ENCODE data around the gene PPFIBP2. TPM values are rescaled to one million over a fixed set of nuclear protein-coding genes. Genes with fewer than 3 reads are reported as not detected.

The PPFIBP2 gene
- total RNA-seq, 5 donors from 2014 or later (not counting 1 experiment from before 2014, with no cell fraction given) = 12.5 to 46.6 (median 35.2) TPM

DNA sequence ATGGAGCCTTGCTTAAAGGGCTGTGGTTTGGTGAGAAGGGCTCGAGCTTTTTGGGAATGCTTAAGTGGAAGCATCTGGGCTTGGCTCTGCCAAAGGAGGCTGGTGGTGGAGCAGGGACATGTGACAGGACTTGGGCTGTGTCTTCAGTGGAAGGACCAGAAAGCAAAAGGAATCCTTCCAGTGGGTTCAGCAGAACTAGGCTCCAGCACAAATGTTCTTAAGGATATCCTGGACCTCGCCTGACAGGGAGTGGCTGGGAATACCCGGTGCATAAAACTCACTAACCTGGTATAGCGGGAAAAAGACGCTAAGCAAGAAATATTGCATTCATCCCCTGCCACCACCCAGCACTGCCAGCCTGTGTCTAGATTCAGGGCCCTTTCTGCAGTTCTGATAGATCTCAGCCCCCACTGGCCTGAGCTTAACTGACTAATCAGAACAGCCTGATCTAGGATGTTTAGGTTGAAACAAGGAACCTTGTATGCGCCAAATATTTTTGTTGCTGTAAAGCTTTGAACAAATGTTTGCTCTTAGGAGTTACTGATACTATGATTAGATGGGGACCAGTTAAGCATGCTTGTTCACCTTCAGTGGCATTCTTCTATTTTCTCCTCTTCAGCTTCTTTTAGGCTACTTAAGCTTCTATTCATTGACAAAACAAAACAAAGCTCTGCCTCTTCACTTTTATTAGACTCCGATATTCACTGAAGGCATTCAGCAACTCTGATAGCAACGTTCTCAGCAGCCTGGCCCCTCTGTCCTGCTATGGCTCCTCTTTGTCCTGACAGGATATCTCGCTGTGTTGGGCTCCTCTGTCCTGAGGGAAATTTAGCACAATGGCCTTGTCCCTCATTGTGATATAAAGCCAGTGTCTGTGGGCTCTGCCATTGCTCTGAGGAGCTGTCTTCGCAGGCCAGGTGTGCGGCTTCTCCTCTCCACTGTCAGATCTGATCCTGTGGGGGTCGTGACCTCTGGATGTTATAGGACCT lies 25.0 kb downstream of the PPFIBP2 start:
- Histone ChIP-seq H3K4me3 (ENCODE audit: control insufficient read depth in 1 of 2, extremely low read depth in 1 of 2, low read length in 1 of 2) (no peak overlapping the region), H3K4me1 (ENCODE audit: control insufficient read depth in 1 of 2, extremely low read depth in 1 of 2, insufficient read depth in 2 of 2, low read length in 2 of 2) (peaks cover 19 to 61% of the 10 kb centered on the region in 2 experiments), H3K27ac (ENCODE audit: low read length) (no peak overlapping the region), H3K27me3 (replicated peaks in 1 of 2; ENCODE audit: control insufficient read depth in 2 of 2, extremely low read depth in 1 of 2, insufficient read depth in 2 of 2, low read length in 1 of 2) (peaks cover 0 to 12% of the 10 kb centered on the region in 2 experiments), H3K36me3 (ENCODE audit: control insufficient read depth in 2 of 2, extremely low read depth in 1 of 2, insufficient read depth in 1 of 2, low read length in 1 of 2) (no peaks in the 10 kb centered on the region), H3K9me3 (no peaks in the 10 kb centered on the region)
- peaks cover 46 to 88% (median 62%) of the 10 kb centered on the region in 3 donors for H3K4me1 Mint-ChIP-seq
- POLR2A ChIA-PET = no interaction called here
- no peak for DNase-seq
- peak overlapping the region in 1 of 2 donors; percentile 61 for H3K27ac Mint-ChIP-seq
- no peak for ATAC-seq (replicated peaks in 1 of 4)
- CTCF ChIA-PET = interaction anchor here in 1 of 2 donors (1.0 kb wide), 1 partner anchor 26 kb away, joined by 3 read pairs; no protein-coding TSS in a partner anchor
- H3K9me3 Mint-ChIP-seq = no peaks in the 10 kb centered on the region
- peak overlapping the region in 1 of 3 donors; percentile 16 for H3K4me3 Mint-ChIP-seq
- H3K27me3 Mint-ChIP-seq = peaks cover 0 to 3% of the 10 kb centered on the region in 2 donors
- 68% methylated on average over 9 of the region's 12 CpGs for WGBS (ENCODE audit: insufficient coverage)
- H3K36me3 Mint-ChIP-seq = peaks cover 3% of the 10 kb centered on the region

DNA sequence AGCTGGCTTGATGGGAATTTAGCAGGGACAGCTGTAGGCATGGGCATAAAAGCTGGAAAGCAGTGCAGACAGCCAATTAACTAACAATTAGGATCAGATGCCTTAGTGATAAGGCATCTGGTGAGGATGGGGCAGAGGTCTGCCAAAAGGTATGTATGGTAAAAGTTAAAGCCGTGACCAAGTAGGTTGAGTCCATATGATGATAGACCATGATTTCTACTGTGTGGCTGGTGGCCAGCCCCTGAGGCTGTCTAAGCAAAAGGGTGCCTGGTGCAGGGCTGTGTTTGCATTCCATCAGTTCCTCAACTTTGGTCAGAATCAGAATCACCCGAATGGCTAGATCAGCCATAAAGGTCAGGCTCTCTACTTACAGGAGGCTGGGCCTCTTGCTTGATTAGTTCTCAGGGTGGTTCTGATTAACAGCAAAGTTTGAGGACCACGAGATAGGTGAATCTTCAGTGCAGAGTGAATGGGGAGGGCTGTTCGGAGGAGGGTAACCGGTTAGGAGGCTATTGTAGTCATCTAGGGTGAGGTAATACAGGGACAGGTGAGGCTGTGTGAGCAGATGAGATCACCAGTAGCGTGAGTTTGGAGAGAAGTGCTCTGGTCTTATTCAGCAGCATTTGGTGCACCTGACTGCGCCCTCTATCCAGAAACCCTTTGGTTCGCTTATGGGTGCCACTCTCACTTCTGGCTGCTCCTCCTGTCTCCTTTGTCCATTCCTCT lies 27.2 kb downstream of the PPFIBP2 start:
- peaks cover 0 to 3% of the 10 kb centered on the region in 2 donors for H3K27me3 Mint-ChIP-seq
- no peak overlapping the region for H3K27ac Mint-ChIP-seq
- H3K4me3 Mint-ChIP-seq = no peak overlapping the region
- DNase-seq (no peak), ATAC-seq (replicated peaks in 1 of 4) (no peak)
- no peaks in the 10 kb centered on the region for H3K36me3 Mint-ChIP-seq
- H3K9me3 Mint-ChIP-seq = no peaks in the 10 kb centered on the region
- H3K4me3 ChIP-seq (ENCODE audit: control insufficient read depth in 1 of 2, extremely low read depth in 1 of 2, low read length in 1 of 2) = no peak overlapping the region
- peaks cover 29 to 69% (median 44%) of the 10 kb centered on the region in 3 donors for H3K4me1 Mint-ChIP-seq
- H3K27me3 ChIP-seq (replicated peaks in 1 of 2; ENCODE audit: control insufficient read depth in 2 of 2, extremely low read depth in 1 of 2, insufficient read depth in 2 of 2, low read length in 1 of 2) = peaks cover 0 to 1% of the 10 kb centered on the region in 2 experiments
- H3K4me1 ChIP-seq (ENCODE audit: control insufficient read depth in 1 of 2, extremely low read depth in 1 of 2, insufficient read depth in 2 of 2, low read length in 2 of 2) = peaks cover 19 to 44% of the 10 kb centered on the region in 2 experiments
- POLR2A ChIA-PET = no interaction called here
- CTCF ChIA-PET = interaction anchor here in 1 of 2 donors (0.6 kb wide), 1 partner anchor 66 kb away, joined by 3 read pairs; no protein-coding TSS in a partner anchor
- H3K36me3 ChIP-seq (ENCODE audit: control insufficient read depth in 2 of 2, extremely low read depth in 1 of 2, insufficient read depth in 1 of 2, low read length in 1 of 2) = no peaks in the 10 kb centered on the region
- 71% methylated on average over 4 of the region's 8 CpGs for WGBS (ENCODE audit: insufficient coverage)
- no peaks in the 10 kb centered on the region for H3K9me3 ChIP-seq
- no peak overlapping the region for H3K27ac ChIP-seq (ENCODE audit: low read length)

- DNase-seq = no peak
- H3K4me1 Mint-ChIP-seq = peaks cover 9 to 57% (median 22%) of the 10 kb centered on the region in 3 donors
- H3K4me3 Mint-ChIP-seq = no peak overlapping the region
- ChIA-PET POLR2A (interaction anchor here in 1 of 2 donors (0.6 kb wide), 1 partner anchor 28 kb away, joined by 3 read pairs; no protein-coding TSS in a partner anchor), CTCF (no interaction called here)
- H3K27me3 Mint-ChIP-seq = peaks cover 0 to 3% of the 10 kb centered on the region in 2 donors
- Histone ChIP-seq H3K4me1 (ENCODE audit: control insufficient read depth in 1 of 2, extremely low read depth in 1 of 2, insufficient read depth in 2 of 2, low read length in 2 of 2) (peaks cover 4 to 22% of the 10 kb centered on the region in 2 experiments), H3K9me3 (no peaks in the 10 kb centered on the region), H3K27me3 (replicated peaks in 1 of 2; ENCODE audit: control insufficient read depth in 2 of 2, extremely low read depth in 1 of 2, insufficient read depth in 2 of 2, low read length in 1 of 2) (no peaks in the 10 kb centered on the region), H3K27ac (ENCODE audit: low read length) (no peak overlapping the region), H3K36me3 (ENCODE audit: control insufficient read depth in 2 of 2, extremely low read depth in 1 of 2, insufficient read depth in 1 of 2, low read length in 1 of 2) (peaks cover 0 to 3% of the 10 kb centered on the region in 2 donors), H3K4me3 (ENCODE audit: control insufficient read depth in 1 of 2, extremely low read depth in 1 of 2, low read length in 1 of 2) (no peak overlapping the region)
- H3K36me3 Mint-ChIP-seq = no peaks in the 10 kb centered on the region
- no CpG with 5 or more reads among the region's 1 CpG for WGBS (ENCODE audit: insufficient coverage)
- H3K9me3 Mint-ChIP-seq = no peaks in the 10 kb centered on the region
- no peak overlapping the region for H3K27ac Mint-ChIP-seq
- no peak for ATAC-seq (replicated peaks in 1 of 4)
Measured at GRCh38 chr11:7543302-7543701, 29.5 kb downstream of the PPFIBP2 start.

DNA sequence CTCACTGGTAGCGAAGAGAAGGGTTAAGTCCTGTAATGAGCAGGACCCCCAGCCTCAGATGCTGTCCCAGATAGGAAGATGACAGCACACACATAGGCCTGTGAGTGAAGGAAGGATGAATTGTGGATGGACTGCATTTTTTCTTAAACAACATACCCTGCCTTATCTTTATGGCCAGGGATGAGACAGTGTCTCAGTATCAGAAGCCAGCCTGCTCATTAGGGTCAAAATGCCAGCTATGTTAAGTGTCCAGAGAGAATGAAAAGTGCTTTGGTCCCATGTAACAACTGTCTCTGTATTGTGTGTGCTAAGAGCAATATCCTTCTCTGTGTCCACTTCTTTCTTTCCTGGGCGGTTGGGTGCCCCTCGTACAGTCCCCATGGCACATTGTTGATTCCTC lies 30.2 kb downstream of the PPFIBP2 start:
- Histone ChIP-seq H3K36me3 (ENCODE audit: control insufficient read depth in 2 of 2, extremely low read depth in 1 of 2, insufficient read depth in 1 of 2, low read length in 1 of 2) (peaks cover 0 to 3% of the 10 kb centered on the region in 2 donors), H3K27me3 (replicated peaks in 1 of 2; ENCODE audit: control insufficient read depth in 2 of 2, extremely low read depth in 1 of 2, insufficient read depth in 2 of 2, low read length in 1 of 2) (peaks cover 0 to 3% of the 10 kb centered on the region in 2 experiments), H3K27ac (ENCODE audit: low read length) (no peak overlapping the region), H3K4me1 (ENCODE audit: control insufficient read depth in 1 of 2, extremely low read depth in 1 of 2, insufficient read depth in 2 of 2, low read length in 2 of 2) (peaks cover 0 to 21% of the 10 kb centered on the region in 2 experiments), H3K4me3 (ENCODE audit: control insufficient read depth in 1 of 2, extremely low read depth in 1 of 2, low read length in 1 of 2) (no peak overlapping the region), H3K9me3 (no peaks in the 10 kb centered on the region)
- Mint-ChIP-seq H3K4me3 (no peak overlapping the region), H3K4me1 (peaks cover 6 to 50% (median 20%) of the 10 kb centered on the region in 3 donors), H3K27me3 (peaks cover 0 to 3% of the 10 kb centered on the region in 2 donors), H3K36me3 (no peaks in the 10 kb centered on the region), H3K27ac (no peak overlapping the region), H3K9me3 (no peaks in the 10 kb centered on the region)
- ChIA-PET CTCF (no interaction called here), POLR2A (interaction anchor here in 1 of 2 donors (0.6 kb wide), 1 partner anchor 27 kb away, joined by 3 read pairs; no protein-coding TSS in a partner anchor)
- ATAC-seq (replicated peaks in 1 of 4) = no peak
- WGBS (ENCODE audit: insufficient coverage) = 95% methylated on average over 3 of the region's 3 CpGs
- DNase-seq = no peak

DNA sequence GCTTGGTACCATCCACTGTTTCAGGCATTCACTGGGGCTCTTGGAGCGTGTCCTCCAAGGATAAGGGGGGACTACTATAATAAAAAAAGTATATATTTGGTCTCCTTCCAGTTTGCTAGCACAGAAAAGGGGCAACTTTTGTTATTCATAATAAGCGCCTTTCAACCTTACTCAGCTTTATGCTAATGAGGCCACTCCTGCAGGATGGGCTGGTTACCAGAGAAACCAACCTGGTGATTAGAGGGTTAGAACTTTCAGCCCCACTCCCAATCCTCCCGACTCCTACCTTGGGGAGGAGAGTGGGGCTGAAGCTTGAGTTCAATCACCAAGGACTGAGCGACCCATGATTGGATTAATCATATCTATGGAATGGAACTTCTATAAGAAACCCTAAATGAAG lies 31.8 kb downstream of the PPFIBP2 start:
- POLR2A ChIA-PET = no interaction called here
- H3K27ac ChIP-seq (ENCODE audit: low read length) = no peak overlapping the region
- Mint-ChIP-seq H3K36me3 (peaks cover 7% of the 10 kb centered on the region), H3K4me1 (peaks cover 2 to 34% (median 12%) of the 10 kb centered on the region in 3 donors), H3K4me3 (no peak overlapping the region), H3K27me3 (no peaks in the 10 kb centered on the region), H3K27ac (no peak overlapping the region), H3K9me3 (no peaks in the 10 kb centered on the region)
- H3K36me3 ChIP-seq (ENCODE audit: control insufficient read depth in 2 of 2, extremely low read depth in 1 of 2, insufficient read depth in 1 of 2, low read length in 1 of 2) = peaks cover 0 to 11% of the 10 kb centered on the region in 2 donors
- WGBS (ENCODE audit: insufficient coverage) = no CpG with 5 or more reads among the region's 4 CpGs
- no peak for ATAC-seq (replicated peaks in 1 of 4)
- H3K27me3 ChIP-seq (replicated peaks in 1 of 2; ENCODE audit: control insufficient read depth in 2 of 2, extremely low read depth in 1 of 2, insufficient read depth in 2 of 2, low read length in 1 of 2) = peaks cover 0 to 3% of the 10 kb centered on the region in 2 experiments
- H3K4me1 ChIP-seq (ENCODE audit: control insufficient read depth in 1 of 2, extremely low read depth in 1 of 2, insufficient read depth in 2 of 2, low read length in 2 of 2) = peaks cover 0 to 6% of the 10 kb centered on the region in 2 experiments
- CTCF ChIA-PET = no interaction called here
- no peaks in the 10 kb centered on the region for H3K9me3 ChIP-seq
- no peak for DNase-seq
- no peak overlapping the region for H3K4me3 ChIP-seq (ENCODE audit: control insufficient read depth in 1 of 2, extremely low read depth in 1 of 2, low read length in 1 of 2)

DNA sequence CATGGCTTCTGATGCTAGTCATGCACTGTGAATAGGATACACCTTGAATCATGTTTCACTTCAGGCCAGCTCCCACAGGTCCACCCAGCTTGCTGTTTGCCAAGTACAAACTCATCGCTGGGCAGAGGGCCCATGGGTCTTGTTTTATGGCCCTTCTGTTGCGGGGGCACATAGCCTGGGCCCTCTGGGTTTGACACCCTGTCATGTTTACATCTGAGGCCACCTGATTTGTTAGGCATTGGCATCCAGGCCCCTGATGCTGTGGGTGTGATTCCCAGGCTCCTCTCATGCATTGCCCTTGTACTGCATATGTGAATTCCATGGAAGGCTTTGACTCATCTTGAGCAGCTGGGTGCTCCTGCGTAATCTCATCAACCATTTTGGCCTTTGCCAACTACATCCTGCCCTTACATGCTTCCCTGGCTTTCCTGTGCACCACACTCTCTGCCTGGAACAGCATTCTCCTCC lies 32.6 kb downstream of the PPFIBP2 start:
- WGBS (ENCODE audit: insufficient coverage) = 91% methylated on average over 3 of the region's 3 CpGs
- peaks cover 2 to 29% (median 12%) of the 10 kb centered on the region in 3 donors for H3K4me1 Mint-ChIP-seq
- no peaks in the 10 kb centered on the region for H3K9me3 ChIP-seq
- no peak overlapping the region for H3K27ac Mint-ChIP-seq
- no peaks in the 10 kb centered on the region for H3K9me3 Mint-ChIP-seq
- H3K4me3 Mint-ChIP-seq = no peak overlapping the region
- H3K36me3 Mint-ChIP-seq = peaks cover 7% of the 10 kb centered on the region
- no peaks in the 10 kb centered on the region for H3K27me3 Mint-ChIP-seq
- H3K27me3 ChIP-seq (replicated peaks in 1 of 2; ENCODE audit: control insufficient read depth in 2 of 2, extremely low read depth in 1 of 2, insufficient read depth in 2 of 2, low read length in 1 of 2) = peaks cover 0 to 3% of the 10 kb centered on the region in 2 experiments
- H3K27ac ChIP-seq (ENCODE audit: low read length) = no peak overlapping the region
- ChIA-PET CTCF (no interaction called here), POLR2A (no interaction called here)
- DNase-seq (no peak), ATAC-seq (replicated peaks in 1 of 4) (no peak)
- H3K36me3 ChIP-seq (ENCODE audit: control insufficient read depth in 2 of 2, extremely low read depth in 1 of 2, insufficient read depth in 1 of 2, low read length in 1 of 2) = peaks cover 0 to 12% of the 10 kb centered on the region in 2 donors
- no peak overlapping the region for H3K4me3 ChIP-seq (ENCODE audit: control insufficient read depth in 1 of 2, extremely low read depth in 1 of 2, low read length in 1 of 2)
- H3K4me1 ChIP-seq (ENCODE audit: control insufficient read depth in 1 of 2, extremely low read depth in 1 of 2, insufficient read depth in 2 of 2, low read length in 2 of 2) = peaks cover 0 to 6% of the 10 kb centered on the region in 2 experiments

Measured in T-cell (primary cell).